Liver (tissue), 9 donors: ENCODE measurements around the gene GPR4. TPM values are rescaled to one million over a fixed set of nuclear protein-coding genes. Genes with fewer than 3 reads are reported as not detected.
"Not testable (repeated sequence)": the region's sequence is repeated elsewhere in the genome, so short reads cannot be mapped to it uniquely, and the experiment has no call there.

Experiments used
- DNase-seq: peaks from one replicate; pipeline ENCODE4 v3.0.0-alpha.2; 2017; ENCODE audit warnings: low spot score
- H3K27ac ChIP-seq, 2 donors: one replicate each; pipeline ENCODE4 v1.7.0; 2013; ENCODE audit warnings: inconsistent platforms in 2 of 2, low read length in 2 of 2, control low read depth in 1 of 2, low read depth in 1 of 2, mild to moderate bottlenecking in 1 of 2
- H3K27me3 ChIP-seq, 4 donors: one replicate each; pipeline versions ENCODE4 v1.6.1 to v1.7.0; 2013; ENCODE audit warnings: low read length in 3 of 4, inconsistent platforms in 1 of 4, mild to moderate bottlenecking in 1 of 4, moderate library complexity in 1 of 4; ENCODE audit not compliant: control insufficient read depth in 4 of 4, insufficient read depth in 4 of 4
- H3K36me3 ChIP-seq, 4 donors: one replicate each; pipeline versions ENCODE4 v1.6.1 to v1.7.0; 2013; ENCODE audit warnings: low read length in 3 of 4, mild to moderate bottlenecking in 3 of 4, low read depth in 1 of 4, moderate library complexity in 1 of 4; ENCODE audit not compliant: control insufficient read depth in 4 of 4, insufficient read depth in 3 of 4
- H3K4me1 ChIP-seq, 4 donors: one replicate each; pipeline versions ENCODE4 v1.6.1 to v1.7.0; 2013; ENCODE audit warnings: low read length in 3 of 4, mild to moderate bottlenecking in 3 of 4, moderate library complexity in 1 of 4; ENCODE audit not compliant: control insufficient read depth in 4 of 4, insufficient read depth in 4 of 4
- H3K4me3 ChIP-seq, 3 donors: one replicate each; pipeline versions ENCODE4 v1.6.1 to v1.7.0; 2013; ENCODE audit warnings: low read length in 3 of 3, control low read depth in 1 of 3, low read depth in 1 of 3, mild to moderate bottlenecking in 1 of 3
- H3K9ac ChIP-seq, 2 donors: one replicate each; pipeline ENCODE4 v1.7.0; 2013; ENCODE audit warnings: low read length in 2 of 2, mild to moderate bottlenecking in 2 of 2, moderate library complexity in 2 of 2, control low read depth in 1 of 2, low read depth in 1 of 2
- H3K9me3 ChIP-seq, 4 donors: one replicate each; pipeline versions ENCODE4 v1.6.1 to v1.7.0; 2013; ENCODE audit warnings: low read length in 3 of 4; ENCODE audit not compliant: control insufficient read depth in 4 of 4
- EGR1 ChIP-seq, 2 donors: IDR thresholded peaks; 2 replicates each; pipeline ENCODE4 v1.6.1; 2016 to 2018; ENCODE audit warnings: antibody characterized with exemption in 2 of 2, low read depth in 2 of 2
- FOXA1 ChIP-seq: IDR thresholded peaks from 2 replicates; pipeline ENCODE4 v1.6.1; 2016; ENCODE audit warnings: antibody characterized with exemption
- FOXA2 ChIP-seq: IDR thresholded peaks from 2 replicates; pipeline ENCODE4 v1.6.1; 2016; ENCODE audit warnings: antibody characterized with exemption
- HNF4A ChIP-seq, 2 donors: conservative IDR thresholded peaks; 2 replicates each; pipeline ENCODE4 v1.6.1; 2016; ENCODE audit warnings: antibody characterized with exemption in 2 of 2, mild to moderate bottlenecking in 2 of 2
- HNF4G ChIP-seq: IDR thresholded peaks from 2 replicates; pipeline ENCODE4 v1.6.1; 2016; ENCODE audit warnings: antibody characterized with exemption
- JUND ChIP-seq, 2 donors: IDR thresholded peaks; 2 replicates each; pipeline ENCODE4 v1.6.1; 2016; ENCODE audit warnings: antibody characterized with exemption in 2 of 2
- NR2F2 ChIP-seq: IDR thresholded peaks from 2 replicates; pipeline ENCODE4 v1.6.1; 2016; ENCODE audit warnings: antibody characterized with exemption
- RAD21 ChIP-seq, 2 donors: IDR thresholded peaks; 2 replicates each; pipeline ENCODE4 v1.6.1; 2016; ENCODE audit warnings: antibody characterized with exemption in 2 of 2, mild to moderate bottlenecking in 2 of 2
- RXRA ChIP-seq, 2 donors: IDR thresholded peaks; 2 replicates each; pipeline ENCODE4 v1.6.1; 2017 to 2018; ENCODE audit warnings: antibody characterized with exemption in 2 of 2, mild to moderate bottlenecking in 1 of 2
- SP1 ChIP-seq: IDR thresholded peaks from 2 replicates; pipeline ENCODE4 v1.6.1; 2018; ENCODE audit warnings: antibody characterized with exemption, mild to moderate bottlenecking
- WGBS: extraction: QIAGEN DNeasy Blood & Tissue Kit; methylation state at CpG from one replicate; pipeline ENCODE4 v1.1.7; 2013; 5-methylcytosine and 5-hydroxymethylcytosine counted together
- polyA plus RNA-seq, 2 donors: library from polyadenylated mRNA; stranded (reverse) in 1 of 2; unstranded in 1 of 2; fragments of 200-250 nt in 1 of 2; fragments of >200 nt in 1 of 2; fragmentation: Nextera tagmentation in 1 of 2; extraction: Ambion mirVana in 1 of 2; gene quantifications; one replicate each; pipeline versions ENCODE4 v1.2.1 to v1.2.3, GENCODE V29; 2013 to 2015
- total RNA-seq, 2 donors: library from RNA; depleted of rRNA; stranded (reverse); fragments of >200 nt; gene quantifications; one replicate each; pipeline ENCODE4 v1.2.3, GENCODE V29; 2014
- TF ChIP-seq, protein P1 (sequence below): IDR thresholded peaks from 2 replicates; pipeline ENCODE4 v1.6.1; 2016; ENCODE audit warnings: antibody characterized with exemption
- TF ChIP-seq, protein P2 (sequence below): fragments of 150-350 bp; IDR thresholded peaks from 2 replicates; pipeline ENCODE4 v1.5.1; 2017; ENCODE audit warnings: improper control_type of control experiment, low read depth, low read length; ENCODE audit not compliant: missing input control
- TF ChIP-seq, protein P3 (sequence below): IDR thresholded peaks from 2 replicates; pipeline ENCODE4 v1.6.1; 2016; ENCODE audit warnings: antibody characterized with exemption
- TF ChIP-seq, protein P4 (sequence below): IDR thresholded peaks from 2 replicates; pipeline ENCODE4 v1.6.1; 2016; ENCODE audit warnings: antibody characterized with exemption
- donor health status: healthy.
- donor health status: healthy.
- donor health status: healthy.
- donor health status: healthy.
- donor health status: healthy.

Gene GPR4
- total and polyA plus RNA-seq, 4 donors = 0.37 to 1.9 (median 0.97) TPM

DNA sequence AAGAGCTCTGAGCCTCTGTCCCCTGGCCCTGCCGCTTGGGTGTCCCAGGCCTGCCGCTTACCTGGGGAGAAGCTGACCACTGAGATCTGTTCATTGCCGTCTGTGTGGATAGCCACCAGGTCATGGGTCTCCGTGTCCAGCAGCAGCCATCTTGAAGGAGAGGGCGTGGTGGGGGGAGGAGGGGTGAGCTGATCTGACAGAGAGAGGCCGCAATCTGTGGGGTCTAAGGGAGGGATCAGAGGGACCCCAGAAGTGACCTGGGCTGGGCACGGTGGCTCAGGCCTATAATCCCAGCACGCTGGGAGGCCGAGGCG, 14.6 kb upstream of the GPR4 start (continued):
- TF ChIP-seq, protein P1, sequence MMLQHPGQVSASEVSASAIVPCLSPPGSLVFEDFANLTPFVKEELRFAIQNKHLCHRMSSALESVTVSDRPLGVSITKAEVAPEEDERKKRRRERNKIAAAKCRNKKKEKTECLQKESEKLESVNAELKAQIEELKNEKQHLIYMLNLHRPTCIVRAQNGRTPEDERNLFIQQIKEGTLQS = no peak
- TF ChIP-seq FOXA2 (no peak), JUND (IDR thresholded peaks at IDR 0.05) (no peak)

DNA sequence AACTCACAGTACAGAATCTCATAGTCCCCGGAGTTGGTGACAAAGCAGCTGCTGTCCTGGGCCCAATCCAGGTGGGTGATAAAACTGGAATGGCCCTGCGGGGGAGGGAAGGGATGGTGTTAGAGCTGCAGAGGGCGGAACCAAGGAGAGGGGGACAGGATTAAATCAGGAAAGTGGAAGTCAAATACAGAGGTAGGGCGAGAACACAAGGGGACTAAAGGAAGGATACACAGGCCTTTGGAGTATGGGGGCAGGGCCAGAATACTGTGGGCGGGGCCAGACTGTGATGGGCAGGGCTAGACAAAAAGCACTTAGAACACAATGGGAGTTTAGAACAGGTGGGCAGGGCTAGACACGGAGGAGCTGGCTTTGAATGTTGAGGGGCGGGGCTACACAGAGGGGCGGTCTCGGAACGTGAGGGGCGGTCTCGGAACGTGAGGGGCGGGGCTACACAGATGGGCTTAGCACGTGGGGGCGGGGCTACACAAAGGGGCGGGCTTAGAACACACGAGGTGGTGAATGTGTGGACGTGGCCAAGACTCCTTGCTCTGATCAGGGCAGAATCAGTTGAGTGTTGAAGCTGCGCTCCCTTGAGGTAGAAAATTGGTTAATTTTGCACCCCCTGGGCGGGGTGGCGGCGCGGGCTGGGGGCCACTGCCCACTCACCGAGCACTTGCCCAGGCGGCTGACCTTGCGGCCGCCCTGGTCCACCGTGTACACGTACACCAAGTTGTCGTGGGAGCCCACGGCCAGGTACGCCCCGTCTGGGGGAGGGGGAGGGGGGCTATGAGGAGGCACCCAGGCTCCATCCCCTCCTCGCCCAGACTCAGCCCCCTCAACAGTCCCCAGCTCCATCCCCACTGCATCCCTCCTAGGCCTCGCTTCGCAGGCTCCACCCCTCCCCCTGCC, 14.0 kb upstream of the GPR4 start:
- no peaks in the 10 kb centered on the region for H3K27me3 ChIP-seq
- DNase-seq = peak; percentile 85
- WGBS = 57% methylated on average over 37 of the region's 37 CpGs
- H3K4me1 ChIP-seq = no peaks in the 10 kb centered on the region
- no peaks in the 10 kb centered on the region for H3K9me3 ChIP-seq
- no peak overlapping the region for H3K27ac ChIP-seq
- no peak overlapping the region for H3K4me3 ChIP-seq
- TF ChIP-seq RAD21 (IDR thresholded peaks at IDR 0.05) (no peak), SP1 (peak; percentile 26), EGR1 (IDR thresholded peaks at IDR 0.05; ENCODE audit: low read depth in 2 of 2) (no peak), RXRA (IDR thresholded peaks at IDR 0.05) (no peak)
- TF ChIP-seq, protein P2, sequence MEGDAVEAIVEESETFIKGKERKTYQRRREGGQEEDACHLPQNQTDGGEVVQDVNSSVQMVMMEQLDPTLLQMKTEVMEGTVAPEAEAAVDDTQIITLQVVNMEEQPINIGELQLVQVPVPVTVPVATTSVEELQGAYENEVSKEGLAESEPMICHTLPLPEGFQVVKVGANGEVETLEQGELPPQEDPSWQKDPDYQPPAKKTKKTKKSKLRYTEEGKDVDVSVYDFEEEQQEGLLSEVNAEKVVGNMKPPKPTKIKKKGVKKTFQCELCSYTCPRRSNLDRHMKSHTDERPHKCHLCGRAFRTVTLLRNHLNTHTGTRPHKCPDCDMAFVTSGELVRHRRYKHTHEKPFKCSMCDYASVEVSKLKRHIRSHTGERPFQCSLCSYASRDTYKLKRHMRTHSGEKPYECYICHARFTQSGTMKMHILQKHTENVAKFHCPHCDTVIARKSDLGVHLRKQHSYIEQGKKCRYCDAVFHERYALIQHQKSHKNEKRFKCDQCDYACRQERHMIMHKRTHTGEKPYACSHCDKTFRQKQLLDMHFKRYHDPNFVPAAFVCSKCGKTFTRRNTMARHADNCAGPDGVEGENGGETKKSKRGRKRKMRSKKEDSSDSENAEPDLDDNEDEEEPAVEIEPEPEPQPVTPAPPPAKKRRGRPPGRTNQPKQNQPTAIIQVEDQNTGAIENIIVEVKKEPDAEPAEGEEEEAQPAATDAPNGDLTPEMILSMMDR = no peak
- TF ChIP-seq, protein P1 = no peak
- peaks cover 6 to 24% (median 10%) of the 10 kb centered on the region in 4 donors for H3K36me3 ChIP-seq
- H3K9ac ChIP-seq = no peak overlapping the region

DNA sequence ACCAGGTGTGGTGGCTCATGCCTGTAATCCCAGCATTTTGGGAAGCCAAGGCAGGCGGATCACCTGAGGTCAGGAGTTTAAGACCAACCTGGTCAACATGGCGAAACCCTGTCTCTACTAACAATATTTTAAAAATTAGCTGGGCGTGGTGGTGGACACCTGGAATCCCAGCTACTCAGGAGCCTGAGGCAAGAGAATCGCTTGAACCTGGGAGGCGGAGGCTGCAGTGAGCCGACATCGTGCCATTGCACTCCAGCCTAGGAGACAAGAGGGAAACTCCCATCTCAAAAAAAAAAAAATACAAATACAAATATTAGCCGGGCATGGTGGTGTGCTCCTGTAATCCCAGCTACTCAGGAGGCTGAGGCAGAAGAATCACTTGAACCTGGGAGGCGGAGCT, 13.0 kb upstream of the GPR4 start:
- H3K36me3 ChIP-seq = peaks cover 5 to 21% (median 10%) of the 10 kb centered on the region in 4 donors
- not testable (repeated sequence) for DNase-seq, H3K27me3 ChIP-seq, H3K4me1 ChIP-seq, H3K9me3 ChIP-seq, H3K27ac ChIP-seq, H3K4me3 ChIP-seq, H3K9ac ChIP-seq
- WGBS = 95% methylated on average over 9 of the region's 9 CpGs

DNA sequence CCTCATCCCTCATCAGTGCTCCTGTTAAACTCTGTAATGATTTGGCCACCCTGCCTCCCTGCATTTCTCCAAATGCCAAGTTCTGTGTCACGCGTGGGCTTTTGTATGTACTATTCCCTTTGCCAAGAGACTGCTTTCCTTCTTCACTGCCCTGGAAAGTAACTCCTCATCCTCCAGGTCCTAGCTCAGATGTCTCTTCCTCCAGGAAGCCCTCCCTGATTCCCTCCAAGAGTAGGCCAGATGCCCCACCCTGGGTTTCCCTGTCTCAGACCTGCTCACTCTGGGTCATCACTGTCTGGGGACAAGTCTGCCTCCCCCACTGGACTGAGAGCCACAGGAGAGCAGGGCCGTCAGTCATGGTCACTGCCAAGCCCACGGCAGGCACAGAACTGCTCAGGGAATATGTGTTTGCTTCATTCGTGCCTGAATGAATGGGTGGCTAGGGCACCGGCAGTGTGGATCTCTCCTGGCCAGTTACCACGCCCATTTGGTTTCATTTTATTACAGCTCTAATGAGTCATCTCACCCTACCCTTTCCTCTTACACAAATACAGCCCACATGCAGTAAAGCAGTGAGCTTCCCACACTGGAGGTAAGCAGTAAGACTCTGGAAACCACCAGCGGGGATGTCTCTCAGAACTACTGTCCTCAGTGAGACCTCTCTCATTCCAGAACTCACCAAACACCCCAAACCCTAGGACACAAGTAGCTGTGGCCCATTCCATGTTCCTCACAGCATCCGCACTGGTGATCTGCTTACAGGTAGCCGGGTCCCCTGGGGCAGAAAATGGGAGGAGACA, 12.1 kb upstream of the GPR4 start:
- Histone ChIP-seq H3K9ac (no peak overlapping the region), H3K36me3 (peaks cover 4 to 21% (median 9%) of the 10 kb centered on the region in 4 donors), H3K4me1 (no peaks in the 10 kb centered on the region), H3K27me3 (no peaks in the 10 kb centered on the region), H3K9me3 (no peaks in the 10 kb centered on the region), H3K4me3 (no peak overlapping the region), H3K27ac (no peak overlapping the region)
- no peak for TF ChIP-seq SP1
- TF ChIP-seq RAD21 (IDR thresholded peaks at IDR 0.05) = no peak
- no peak for TF ChIP-seq HNF4A (conservative IDR thresholded peaks at IDR 0.05)
- TF ChIP-seq HNF4G = no peak
- TF ChIP-seq, protein P3, sequence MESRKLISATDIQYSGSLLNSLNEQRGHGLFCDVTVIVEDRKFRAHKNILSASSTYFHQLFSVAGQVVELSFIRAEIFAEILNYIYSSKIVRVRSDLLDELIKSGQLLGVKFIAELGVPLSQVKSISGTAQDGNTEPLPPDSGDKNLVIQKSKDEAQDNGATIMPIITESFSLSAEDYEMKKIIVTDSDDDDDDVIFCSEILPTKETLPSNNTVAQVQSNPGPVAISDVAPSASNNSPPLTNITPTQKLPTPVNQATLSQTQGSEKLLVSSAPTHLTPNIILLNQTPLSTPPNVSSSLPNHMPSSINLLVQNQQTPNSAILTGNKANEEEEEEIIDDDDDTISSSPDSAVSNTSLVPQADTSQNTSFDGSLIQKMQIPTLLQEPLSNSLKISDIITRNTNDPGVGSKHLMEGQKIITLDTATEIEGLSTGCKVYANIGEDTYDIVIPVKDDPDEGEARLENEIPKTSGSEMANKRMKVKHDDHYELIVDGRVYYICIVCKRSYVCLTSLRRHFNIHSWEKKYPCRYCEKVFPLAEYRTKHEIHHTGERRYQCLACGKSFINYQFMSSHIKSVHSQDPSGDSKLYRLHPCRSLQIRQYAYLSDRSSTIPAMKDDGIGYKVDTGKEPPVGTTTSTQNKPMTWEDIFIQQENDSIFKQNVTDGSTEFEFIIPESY = no peak
- no peak for TF ChIP-seq FOXA2
- no peak for TF ChIP-seq FOXA1
- TF ChIP-seq, protein P4, sequence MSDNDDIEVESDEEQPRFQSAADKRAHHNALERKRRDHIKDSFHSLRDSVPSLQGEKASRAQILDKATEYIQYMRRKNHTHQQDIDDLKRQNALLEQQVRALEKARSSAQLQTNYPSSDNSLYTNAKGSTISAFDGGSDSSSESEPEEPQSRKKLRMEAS = no peak
- TF ChIP-seq EGR1 (IDR thresholded peaks at IDR 0.05; ENCODE audit: low read depth in 2 of 2) = no peak
- TF ChIP-seq JUND (IDR thresholded peaks at IDR 0.05) = no peak
- TF ChIP-seq, protein P2 = no peak
- TF ChIP-seq, protein P1 = no peak
- TF ChIP-seq NR2F2 = no peak
- WGBS = 82% methylated on average over 10 of the region's 10 CpGs
- no peak for DNase-seq
